ENCODE data around the gene FHIT.

GRCh38 chr3:60065227-60065868 is 1185.9 kb downstream of the FHIT start:
- TF ChIP-seq CTCF (IDR thresholded peaks at IDR 0.05) (no peak), GABPA (IDR thresholded peaks at IDR 0.05; ENCODE audit: low read depth) (no peak), FOXM1 (IDR thresholded peaks at IDR 0.05; ENCODE audit: low read depth) (no peak), USF2 (IDR thresholded peaks at IDR 0.05; ENCODE audit: borderline replicate concordance, low read depth, low read length) (no peak), TAF1 (IDR thresholded peaks at IDR 0.05; ENCODE audit: borderline replicate concordance, low read depth, low read length) (no peak), POLR2AphosphoS5 (IDR thresholded peaks at IDR 0.05; ENCODE audit: low read depth, low read length) (no peak), SIN3A (IDR thresholded peaks at IDR 0.05; ENCODE audit: borderline replicate concordance, low read depth, low read length) (no peak), SMC3 (IDR thresholded peaks at IDR 0.05; ENCODE audit: low read depth, low read length) (no peak), EP300 (IDR thresholded peaks at IDR 0.05; ENCODE audit: borderline replicate concordance in 1 of 2, low read depth in 1 of 2, low read length in 1 of 2) (no peak), MAX (IDR thresholded peaks at IDR 0.05; ENCODE audit: low read depth) (no peak)
